ENCODE measurements around the gene ANKMY1.

The ANKMY1 gene

GRCh38 chr2:240443891-240444301 lies 113.9 kb downstream of the ANKMY1 start:
- DNase-seq: no peak

DNA sequence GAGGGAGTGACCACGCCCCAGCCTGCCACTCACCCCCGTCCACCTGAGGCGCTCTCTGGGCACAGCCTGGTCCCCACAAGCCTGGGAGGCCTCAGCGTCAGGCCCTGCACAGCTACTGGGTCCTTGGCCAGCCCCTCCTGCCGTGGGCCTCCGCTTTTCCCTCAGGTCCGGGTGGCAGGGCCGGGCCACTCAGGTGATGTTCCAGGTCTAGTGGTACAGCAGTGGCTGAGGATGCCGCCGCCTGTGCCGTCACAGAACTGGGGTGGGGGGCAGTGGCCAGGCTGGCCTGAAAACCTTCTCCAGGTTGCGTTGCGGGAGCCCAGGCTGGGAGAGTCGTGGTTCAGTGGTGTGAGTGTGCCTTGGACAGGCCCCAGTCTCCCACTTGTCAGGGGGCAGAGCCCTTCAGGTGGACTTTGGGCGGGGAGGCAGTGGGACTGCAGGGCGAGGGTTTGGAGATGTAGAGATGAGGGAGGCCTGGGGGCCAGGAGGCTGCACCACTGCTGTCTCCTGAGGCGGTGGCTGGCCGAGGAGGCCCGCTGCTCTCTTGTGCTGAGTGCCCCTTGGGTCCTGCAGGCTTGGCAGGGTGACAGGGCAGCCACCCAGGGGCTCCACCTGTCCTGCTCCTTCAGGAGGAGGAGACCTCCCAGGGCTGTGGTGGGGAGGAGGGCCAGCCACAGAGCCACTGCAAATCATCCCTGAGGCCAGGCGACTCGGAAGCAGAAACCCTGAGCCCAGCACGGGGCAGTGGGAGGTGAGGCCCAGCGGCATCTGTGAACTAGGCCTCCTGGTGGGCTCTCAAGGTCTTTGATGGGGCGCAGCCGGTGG lies 114.7 kb downstream of the ANKMY1 start:
- DNase-seq: no peak

GRCh38 chr2:240441993-240442411 lies 115.8 kb downstream of the ANKMY1 start:
- no peak for DNase-seq

DNA sequence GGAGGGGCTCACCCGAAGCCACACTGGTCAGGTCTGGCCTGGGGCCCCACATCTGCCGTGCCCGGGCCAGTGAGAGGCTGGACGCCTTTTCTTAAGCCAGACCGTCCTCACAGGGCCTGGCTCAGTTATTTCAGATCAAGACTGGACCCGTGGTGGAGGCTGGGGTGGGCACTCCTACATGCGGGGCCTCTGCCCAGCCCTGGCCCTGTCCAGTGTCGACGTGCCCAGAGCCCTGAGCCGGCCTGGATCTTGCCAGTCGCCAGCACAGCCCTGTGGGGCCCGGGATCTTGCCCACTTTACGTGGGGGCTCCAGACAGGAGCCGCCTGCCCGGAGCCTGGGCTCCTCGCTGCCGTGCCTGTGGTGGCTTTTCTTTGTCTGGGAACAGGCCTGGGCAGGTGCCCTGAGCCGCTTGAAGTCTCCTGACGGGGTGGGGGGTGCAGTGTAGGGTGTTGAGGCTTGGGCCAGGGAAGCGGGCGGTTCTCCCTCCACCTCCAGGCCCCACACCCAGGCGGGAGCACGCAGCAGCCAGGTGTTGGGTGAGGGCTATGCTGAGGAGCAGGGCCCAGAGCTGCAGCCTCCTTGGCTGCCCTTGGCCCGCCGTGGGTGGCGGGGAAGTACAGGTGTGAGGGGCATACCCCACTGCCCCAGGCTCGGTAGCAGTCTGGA lies 116.3 kb downstream of the ANKMY1 start:
- DNase-seq: no peak

GRCh38 chr2:240440704-240441320 lies 117.0 kb downstream of the ANKMY1 start:
- no peak for DNase-seq

DNA sequence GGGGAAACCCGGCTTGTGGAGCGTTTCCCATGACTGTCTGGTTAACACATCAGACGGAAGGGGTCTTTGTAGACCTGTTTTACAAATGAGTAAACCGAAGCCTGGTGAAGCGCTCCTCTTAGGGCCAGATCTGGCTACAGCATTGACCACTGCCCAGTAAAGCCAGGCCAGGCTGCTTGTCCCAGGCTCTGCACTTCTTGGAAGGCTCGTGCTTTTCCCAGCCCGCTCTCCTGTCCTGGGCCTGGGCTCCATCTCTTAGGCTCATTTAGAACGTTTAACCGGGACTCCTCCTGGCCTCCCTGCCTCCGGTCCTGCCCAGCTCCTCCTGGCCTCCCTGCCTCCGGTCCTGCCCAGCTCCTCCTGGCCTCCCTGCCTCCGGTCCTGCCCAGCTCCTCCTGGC lies 117.5 kb downstream of the ANKMY1 start:
- no peak for DNase-seq

DNA sequence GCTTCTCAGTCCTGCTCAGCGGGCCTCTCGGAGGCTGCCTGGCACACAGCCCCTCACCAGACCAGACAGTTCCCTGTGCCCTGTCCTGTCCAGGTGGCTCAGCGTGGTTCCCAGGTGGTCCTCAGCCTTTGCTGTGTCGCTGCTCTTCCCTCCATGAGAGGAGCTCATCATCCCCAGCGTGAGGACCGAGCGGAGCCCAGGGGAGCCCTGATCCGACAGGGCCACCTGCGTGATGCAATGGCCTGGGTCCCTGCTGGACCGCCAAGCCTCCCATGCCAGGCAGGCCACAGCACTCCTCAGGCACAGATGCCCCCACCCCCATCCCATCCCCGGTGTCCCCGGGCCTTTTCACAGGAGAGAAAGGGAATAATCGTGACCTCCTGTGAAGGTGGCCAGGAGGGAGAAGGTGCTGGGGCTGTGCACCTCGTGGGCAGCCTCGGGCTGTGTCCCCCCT lies 118.1 kb downstream of the ANKMY1 start:
- no peak for DNase-seq

GRCh38 chr2:240438810-240439697 lies 118.7 kb downstream of the ANKMY1 start:
- DNase-seq: no peak

- peak; percentile 62 for DNase-seq
Measured at GRCh38 chr2:240437861-240438809, 119.7 kb downstream of the ANKMY1 start.

GRCh38 chr2:240437551-240437860 lies 120.3 kb downstream of the ANKMY1 start:
- DNase-seq: no peak

GRCh38 chr2:240436683-240437550 lies 120.9 kb downstream of the ANKMY1 start:
- no peak for DNase-seq

- DNase-seq: no peak
Measured at GRCh38 chr2:240435948-240436682, 121.7 kb downstream of the ANKMY1 start.

DNA sequence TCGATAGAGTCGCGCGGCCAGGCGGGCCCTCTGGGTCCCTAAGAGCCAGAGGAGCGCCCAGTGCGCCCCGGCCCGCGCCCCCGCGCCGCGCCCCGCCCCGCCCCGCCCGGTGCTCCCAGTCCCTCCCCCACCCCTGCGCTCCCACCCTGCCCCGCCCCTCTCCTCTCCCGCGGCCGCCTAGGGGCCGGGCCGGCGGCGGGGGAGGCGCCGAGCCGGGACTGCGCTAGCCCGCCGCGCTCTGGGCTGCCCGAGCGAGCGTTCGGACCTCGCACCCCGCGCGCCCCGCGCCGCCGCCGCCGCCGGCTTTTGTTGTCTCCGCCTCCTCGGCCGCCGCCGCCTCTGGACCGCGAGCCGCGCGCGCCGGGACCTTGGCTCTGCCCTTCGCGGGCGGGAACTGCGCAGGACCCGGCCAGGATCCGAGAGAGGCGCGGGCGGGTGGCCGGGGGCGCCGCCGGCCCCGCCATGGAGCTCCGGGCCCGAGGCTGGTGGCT lies 122.3 kb downstream of the ANKMY1 start, which contains the start of gene GPC1:
GPC1 (plus strand) TSS at position 207 of the 491 bp plus-strand sequence; CDS start at position 463, 256 bp downstream.
- no peak for DNase-seq

DNA sequence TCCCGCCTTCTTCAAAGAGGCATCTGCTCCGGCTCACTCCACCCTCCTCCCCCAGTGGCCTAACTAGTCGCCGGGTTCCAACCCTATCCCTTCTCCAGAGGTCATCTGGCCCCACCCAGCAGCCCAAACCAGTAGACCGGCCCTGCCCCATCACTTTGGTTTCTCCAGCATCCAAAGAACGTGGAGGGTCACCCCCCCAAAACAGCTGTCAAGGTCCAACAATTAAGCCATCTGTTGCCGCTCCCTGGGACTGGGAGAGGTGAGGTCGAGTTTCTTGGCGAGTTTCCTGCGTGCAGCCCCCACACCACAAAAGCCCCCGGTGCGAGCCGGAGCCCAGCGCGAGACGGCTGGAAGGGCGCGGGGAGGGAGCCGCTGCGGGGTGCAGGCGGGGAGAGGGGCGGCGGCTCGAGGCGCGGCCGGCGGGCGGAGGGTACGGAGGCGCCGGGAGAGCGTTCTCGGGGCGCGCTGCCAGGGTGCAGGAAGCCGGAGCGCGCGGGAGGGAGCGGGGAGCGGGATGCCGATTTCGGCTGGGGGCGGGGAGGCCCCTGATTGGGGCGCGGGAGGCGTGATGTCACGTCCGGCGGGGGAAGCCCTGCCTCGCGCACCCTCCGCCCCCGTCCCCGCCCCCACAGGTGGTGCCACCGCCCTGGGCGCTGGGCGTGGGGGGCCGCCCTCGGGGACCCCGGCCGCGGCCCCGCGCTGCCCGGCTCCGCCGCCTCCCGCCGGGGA lies 122.9 kb downstream of the ANKMY1 start:
- peak; percentile 86 for DNase-seq

GRCh38 chr2:240433973-240434727 lies 123.6 kb downstream of the ANKMY1 start:
- DNase-seq: no peak

GRCh38 chr2:240432820-240433801 lies 124.7 kb downstream of the ANKMY1 start:
- no peak for DNase-seq

GRCh38 chr2:240432430-240432819 lies 125.4 kb downstream of the ANKMY1 start:
- DNase-seq: no peak

All from activated CD4-positive, alpha-beta T cell treated with anti-CD3 and anti-CD28 coated beads, Interleukin-2, amount 50 U/mL, for 1 hour (primary cell).